ENCODE data around the gene SPTLC3.

Gene SPTLC3

DNA sequence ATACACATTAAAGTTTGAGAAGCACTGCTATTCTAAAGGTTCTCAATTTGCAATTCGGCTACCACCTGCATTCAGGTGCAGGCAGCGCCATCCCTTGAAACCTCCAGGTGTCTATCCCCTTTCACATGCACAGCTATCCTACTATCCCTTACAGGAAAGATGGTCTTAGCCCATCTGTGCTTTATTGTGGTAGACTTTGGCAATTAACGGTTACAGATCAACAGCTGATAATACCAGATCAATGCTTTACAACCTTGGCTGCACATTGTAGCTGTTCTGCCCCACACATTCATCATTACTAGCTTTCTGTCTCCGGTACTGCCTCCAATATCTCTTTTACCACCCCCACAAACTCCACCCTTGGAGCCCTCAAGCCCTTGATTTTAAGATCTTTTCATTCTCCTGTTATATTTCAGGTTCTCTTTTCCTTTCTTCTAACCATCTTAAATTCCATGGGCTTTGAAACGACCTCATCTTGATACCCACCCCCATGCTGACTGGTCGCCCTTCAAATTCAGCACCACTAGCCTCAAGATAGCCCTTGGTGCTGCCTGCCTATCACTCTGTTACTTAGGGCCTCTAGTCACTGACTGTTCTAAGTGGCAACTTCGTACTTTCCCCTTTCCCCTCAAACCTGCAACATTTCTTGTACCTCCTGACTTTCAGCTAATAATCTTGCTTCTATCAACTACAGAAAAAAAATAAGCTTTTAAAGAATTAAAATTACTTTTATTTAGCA is 50.8 kb downstream of the SPTLC3 start:
- no peak overlapping the region for H3K4me3 ChIP-seq (ENCODE audit: low read depth, low read length)
- DNase-seq (ENCODE audit: low read depth): no peak
- TF ChIP-seq, protein P1, sequence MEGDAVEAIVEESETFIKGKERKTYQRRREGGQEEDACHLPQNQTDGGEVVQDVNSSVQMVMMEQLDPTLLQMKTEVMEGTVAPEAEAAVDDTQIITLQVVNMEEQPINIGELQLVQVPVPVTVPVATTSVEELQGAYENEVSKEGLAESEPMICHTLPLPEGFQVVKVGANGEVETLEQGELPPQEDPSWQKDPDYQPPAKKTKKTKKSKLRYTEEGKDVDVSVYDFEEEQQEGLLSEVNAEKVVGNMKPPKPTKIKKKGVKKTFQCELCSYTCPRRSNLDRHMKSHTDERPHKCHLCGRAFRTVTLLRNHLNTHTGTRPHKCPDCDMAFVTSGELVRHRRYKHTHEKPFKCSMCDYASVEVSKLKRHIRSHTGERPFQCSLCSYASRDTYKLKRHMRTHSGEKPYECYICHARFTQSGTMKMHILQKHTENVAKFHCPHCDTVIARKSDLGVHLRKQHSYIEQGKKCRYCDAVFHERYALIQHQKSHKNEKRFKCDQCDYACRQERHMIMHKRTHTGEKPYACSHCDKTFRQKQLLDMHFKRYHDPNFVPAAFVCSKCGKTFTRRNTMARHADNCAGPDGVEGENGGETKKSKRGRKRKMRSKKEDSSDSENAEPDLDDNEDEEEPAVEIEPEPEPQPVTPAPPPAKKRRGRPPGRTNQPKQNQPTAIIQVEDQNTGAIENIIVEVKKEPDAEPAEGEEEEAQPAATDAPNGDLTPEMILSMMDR (IDR thresholded peaks at IDR 0.05; ENCODE audit: low read depth, low read length, missing control alignments): no peak

DNA sequence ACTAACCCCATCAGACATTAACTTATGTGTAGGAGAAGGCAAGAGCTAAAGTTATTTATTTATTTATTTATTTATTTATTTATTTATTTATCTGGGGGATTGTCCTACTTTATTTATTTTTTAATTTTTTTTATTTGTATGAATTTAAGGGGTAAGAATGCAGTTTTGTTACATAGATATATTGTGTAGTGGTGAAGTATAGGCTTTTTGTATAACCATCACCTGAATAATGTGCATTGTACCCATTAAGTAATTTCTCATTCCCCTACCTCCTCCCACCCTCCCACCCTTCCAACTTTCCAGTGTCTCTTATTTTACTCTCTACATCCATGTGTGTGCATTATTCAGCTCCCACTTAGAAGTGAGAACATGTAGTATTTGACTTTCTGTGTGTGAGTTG is 51.6 kb downstream of the SPTLC3 start:
- no peak overlapping the region for H3K4me3 ChIP-seq (ENCODE audit: low read depth, low read length)
- TF ChIP-seq, protein P1 (IDR thresholded peaks at IDR 0.05; ENCODE audit: low read depth, low read length, missing control alignments): no peak

DNA sequence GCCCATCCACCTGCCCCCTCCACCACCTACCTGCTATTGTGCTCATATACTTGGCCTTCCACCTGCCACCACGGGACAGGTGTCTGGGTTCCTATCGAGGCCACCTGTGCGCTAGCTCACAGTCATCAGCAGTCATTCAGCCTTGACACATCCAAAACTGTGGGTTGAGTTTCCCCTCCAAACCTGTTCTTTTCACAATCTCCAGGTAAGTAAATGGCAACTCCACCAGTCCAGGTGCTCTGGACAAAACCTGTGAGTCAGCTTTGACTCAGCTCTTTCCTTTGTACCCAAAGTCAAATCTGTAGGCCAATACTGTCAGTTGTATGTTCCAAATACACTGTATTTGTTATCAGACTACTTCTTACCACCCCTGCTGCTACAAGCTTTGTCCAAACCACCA is 52.6 kb downstream of the SPTLC3 start:
- DNase-seq (ENCODE audit: low read depth): no peak
- no peak overlapping the region for H3K4me3 ChIP-seq (ENCODE audit: low read depth, low read length)
- TF ChIP-seq, protein P1 (IDR thresholded peaks at IDR 0.05; ENCODE audit: low read depth, low read length, missing control alignments): no peak

More for the DNA sequence above, 51.6 kb downstream of the SPTLC3 start:
- DNase-seq (ENCODE audit: low read depth): no peak

DNA sequence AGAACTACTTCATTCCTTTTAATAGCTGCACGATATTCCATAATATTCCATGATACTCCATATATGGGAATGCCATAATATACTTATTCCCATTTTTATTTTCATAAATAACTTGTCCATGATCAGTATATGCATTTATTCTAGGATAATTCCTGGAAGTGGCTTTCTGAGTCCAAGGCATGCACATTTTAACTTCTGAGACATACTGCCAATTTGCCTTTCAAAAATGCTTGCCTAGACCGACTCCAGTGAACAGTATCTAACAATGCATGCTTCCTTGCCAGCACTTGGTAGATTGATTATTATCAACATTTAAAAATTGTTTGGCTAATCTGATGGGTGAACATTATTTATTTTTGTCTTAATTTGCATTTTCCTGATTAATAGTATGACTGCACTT is 54.0 kb downstream of the SPTLC3 start:
- TF ChIP-seq, protein P1 (IDR thresholded peaks at IDR 0.05; ENCODE audit: low read depth, low read length, missing control alignments): no peak
- H3K4me3 ChIP-seq (ENCODE audit: low read depth, low read length): no peak overlapping the region
- no peak for DNase-seq (ENCODE audit: low read depth)

DNA sequence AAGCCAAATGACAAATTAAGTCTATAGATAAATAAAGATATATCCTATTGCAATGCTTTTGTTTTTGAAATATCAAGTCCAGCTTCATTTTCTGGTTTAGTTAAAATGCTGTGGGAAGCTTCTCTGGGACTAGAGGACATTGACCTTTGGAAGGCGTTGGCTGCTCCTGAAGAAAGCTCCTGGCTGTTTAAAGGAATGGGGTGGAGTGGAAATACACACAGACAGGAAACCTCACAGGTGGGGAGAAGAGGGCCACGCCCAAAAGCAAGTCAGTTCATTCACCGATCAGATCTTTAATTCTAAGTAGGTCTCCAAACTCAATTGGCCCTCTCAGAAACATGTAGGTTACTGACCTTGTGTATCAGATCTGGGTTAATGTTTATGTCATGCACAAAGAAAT is 59.6 kb downstream of the SPTLC3 start:
- TF ChIP-seq, protein P1 (IDR thresholded peaks at IDR 0.05; ENCODE audit: low read depth, low read length, missing control alignments): no peak
- no peak overlapping the region for H3K4me3 ChIP-seq (ENCODE audit: low read depth, low read length)
- DNase-seq (ENCODE audit: low read depth): no peak

DNA sequence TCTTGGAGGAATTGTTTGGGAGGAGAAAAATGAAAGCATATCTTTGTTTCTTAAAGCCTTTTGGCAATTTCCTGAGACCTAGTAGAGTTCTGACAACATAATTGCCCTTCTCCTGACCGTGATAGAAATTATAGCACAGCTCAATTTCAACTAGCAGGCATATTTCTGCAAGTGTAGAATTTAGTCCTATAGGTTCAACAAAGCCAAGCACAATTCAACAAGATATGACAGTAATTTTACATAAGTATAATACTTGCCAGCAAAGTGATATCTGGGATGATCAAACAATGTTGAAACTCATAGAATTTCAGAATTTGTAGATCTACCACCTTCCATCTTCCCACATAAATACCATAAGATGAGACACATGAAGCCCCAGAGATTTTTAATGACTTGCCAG is 73.1 kb downstream of the SPTLC3 start:
- DNase-seq (ENCODE audit: low read depth): no peak
- TF ChIP-seq, protein P1 (IDR thresholded peaks at IDR 0.05; ENCODE audit: low read depth, low read length, missing control alignments): no peak

DNA sequence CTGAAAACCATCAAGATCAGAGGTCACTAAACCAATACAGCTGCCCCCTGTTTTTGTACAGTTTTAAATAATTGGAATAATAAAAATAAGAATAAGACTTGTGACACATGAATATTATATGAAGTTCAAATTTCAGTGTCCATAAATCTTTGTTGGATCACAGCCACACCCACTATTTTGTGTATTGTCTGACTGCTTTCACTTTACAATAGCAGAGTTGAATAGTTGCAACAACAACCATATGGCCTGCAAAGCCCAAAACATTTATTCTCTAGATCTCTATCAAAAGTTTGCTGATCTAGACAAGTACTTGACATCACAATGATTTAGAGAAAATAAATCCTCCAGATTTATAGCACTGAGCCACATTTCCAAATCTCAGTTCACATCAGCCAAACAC is 73.6 kb downstream of the SPTLC3 start:
- TF ChIP-seq, protein P1 (IDR thresholded peaks at IDR 0.05; ENCODE audit: low read depth, low read length, missing control alignments): no peak
- no peak overlapping the region for H3K4me3 ChIP-seq (ENCODE audit: low read depth, low read length)
- no peak for DNase-seq (ENCODE audit: low read depth)

More for the DNA sequence above, 73.1 kb downstream of the SPTLC3 start:
- H3K4me3 ChIP-seq (ENCODE audit: low read depth, low read length): no peak overlapping the region

All from GM12864 (cell line).